HG03565 (cell line): ENCODE data around the gene CUEDC1.

Experiments used
- ATAC-seq: cut with Tn5 transposase; IDR thresholded peaks from one replicate; pipeline ENCODE4 v1.9.1; 2021; ENCODE audit warnings: mild to moderate bottlenecking, moderate library complexity; ENCODE audit not compliant: unreplicated experiment

CUEDC1 gene

DNA sequence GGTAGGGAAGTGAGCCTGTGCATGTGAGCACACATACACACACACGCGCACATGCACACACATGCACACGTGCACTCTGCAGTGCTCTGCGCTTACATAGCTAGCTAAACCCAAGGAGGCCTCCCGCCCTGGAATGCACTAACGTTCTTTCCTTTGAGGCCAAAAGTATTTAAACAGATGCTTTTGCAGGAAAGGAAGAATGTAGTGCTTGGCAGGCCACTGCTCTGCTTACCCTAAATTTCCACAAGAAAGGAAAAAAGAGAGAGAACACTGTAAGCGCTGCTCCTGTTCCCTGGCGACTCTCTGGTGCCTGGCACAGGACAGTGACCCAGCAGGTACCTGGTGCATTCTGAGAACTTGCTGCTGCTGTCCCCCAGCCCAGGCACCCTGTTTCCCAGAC lies 74.1 kb downstream of the CUEDC1 start:
- ATAC-seq = no peak

GRCh38 chr17:57880086-57880456 lies 75.1 kb downstream of the CUEDC1 start:
- ATAC-seq = no peak

- no peak for ATAC-seq
Observed at GRCh38 chr17:57879437-57880085, 75.7 kb downstream of the CUEDC1 start.

- no peak for ATAC-seq
Observed at GRCh38 chr17:57877803-57878377, 77.3 kb downstream of the CUEDC1 start.

DNA sequence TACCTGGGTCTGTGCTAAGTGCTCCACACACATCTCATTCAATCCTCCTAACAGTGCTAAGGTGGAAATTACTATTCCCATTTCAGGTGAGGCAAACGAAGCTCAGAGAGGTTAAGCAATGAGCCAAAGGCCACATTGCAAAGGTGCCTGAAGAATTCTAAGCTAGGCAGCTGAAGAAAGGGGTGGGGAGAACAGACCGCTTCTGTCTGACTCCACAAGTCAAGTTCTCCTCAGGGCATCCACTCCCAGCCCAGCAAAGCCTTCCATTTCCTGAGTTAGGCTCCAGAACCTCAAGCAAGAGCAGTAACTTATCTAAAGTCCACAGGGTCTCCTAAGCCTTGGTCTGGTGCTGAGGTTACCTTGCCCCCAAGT lies 78.4 kb downstream of the CUEDC1 start:
- ATAC-seq = no peak

DNA sequence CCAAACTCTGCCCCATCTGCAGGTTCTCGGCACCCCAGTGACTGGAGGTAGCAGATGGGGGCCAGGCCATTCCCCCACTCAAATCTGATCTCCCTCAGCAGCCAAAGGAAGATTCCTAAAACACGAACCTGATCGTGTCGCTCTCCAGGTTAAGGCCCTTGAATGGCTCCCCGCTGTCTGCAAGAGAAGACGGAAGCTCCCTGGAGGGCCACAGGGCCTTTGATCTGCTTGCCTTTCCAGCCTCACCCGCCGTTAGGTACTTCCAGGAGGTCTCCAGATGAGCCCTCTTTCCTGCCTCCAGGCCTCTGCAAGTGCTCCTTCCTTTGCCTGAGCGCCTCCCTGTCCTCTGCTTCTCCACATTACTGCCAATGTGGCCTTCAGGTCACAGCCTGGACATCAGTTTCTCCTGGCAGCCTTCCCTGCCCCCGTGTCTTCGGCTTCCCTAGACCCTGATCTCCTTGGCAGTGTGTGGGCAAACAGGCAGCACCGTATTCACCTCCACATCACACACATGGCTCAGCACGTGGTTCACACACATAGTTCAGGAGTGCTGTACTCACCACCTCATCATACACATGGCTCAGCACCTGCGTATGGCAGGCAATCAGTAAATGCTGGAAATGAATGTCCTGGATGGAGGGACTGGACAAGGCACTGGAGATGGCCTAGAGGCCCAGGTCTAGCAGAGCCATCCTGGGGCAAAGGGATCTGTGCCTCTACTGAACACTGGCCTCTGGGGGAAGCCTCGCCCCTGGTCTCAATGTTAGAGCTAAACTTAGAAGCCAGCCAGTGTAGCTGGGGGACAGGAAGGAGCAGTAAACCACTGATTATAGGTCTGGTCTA lies 79.0 kb downstream of the CUEDC1 start:
- ATAC-seq = no peak

DNA sequence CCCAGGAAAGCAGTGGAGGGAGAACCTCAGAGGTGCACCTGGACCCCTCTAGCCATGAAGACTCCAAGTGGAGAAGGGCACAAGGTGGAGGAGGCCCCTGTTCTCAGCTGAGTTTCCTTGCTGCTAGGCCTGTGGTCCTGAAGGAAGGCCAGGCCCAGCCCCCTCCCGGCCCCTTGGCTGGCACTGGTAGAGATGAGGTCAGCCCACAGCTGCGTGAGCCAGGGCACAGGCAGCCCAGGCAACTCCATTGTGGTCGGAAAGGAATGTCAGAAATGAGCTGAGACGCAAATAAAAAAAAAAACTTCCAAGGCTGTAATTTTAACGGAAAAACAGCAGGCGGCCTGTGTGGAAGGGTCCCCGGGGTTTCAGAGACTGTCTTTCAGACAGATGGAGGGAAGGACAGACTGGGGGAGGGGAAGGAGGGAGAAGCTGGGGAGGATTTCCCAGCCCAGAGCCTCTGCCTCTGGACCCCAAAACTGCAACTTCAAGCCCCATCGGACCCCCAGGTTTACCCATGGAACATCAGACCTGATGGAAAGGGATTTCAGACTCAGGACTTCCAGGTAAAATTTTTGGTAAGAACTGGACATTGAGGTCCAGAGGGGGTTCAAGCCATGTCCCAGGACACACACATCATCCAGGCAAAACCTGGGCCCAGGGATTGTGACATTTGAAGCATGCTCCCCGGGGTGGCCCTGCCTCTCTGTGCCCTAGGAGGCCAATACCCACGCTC lies 79.8 kb downstream of the CUEDC1 start:
- no peak for ATAC-seq

DNA sequence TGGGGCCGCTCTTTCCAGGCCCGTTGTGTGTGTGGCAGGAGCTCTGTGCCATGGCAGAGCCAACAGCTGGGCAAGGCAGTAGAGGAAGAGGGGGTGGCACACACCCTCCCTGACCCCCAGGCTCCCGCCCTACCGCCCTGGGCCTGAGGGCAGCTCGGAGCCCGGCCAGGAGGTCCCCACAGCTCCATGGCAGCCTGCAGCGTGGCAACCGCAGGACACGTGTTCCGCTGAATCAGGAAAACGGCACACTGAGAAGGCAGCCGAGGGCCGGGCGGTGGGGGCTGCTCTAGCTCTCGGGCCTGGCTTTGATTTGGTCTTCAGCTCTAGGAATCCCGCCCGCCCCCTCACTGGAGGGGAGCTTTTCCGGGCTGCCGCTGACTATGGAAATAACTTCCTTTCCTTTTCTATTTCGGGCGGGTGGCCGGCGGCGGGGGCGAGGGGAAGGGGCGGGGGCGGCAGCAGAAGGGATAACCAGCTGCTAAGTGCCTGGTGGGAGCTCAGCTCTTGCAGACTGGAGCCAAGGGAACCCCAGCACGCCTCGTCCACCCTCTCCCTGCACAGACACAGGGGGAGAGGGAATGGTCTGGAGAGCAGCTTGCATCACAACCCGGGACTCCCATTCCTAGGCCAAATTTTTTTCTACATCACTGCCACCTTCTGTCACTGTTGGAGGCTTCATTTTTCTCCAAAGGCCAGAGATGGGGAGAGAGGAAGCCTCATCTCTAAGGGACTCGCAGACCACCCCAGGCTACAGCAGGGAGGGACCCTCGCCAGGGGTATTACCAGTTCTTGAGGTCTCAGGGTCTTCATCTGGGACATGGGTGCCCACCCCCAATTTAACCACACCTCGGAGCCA lies 80.5 kb downstream of the CUEDC1 start:
- ATAC-seq = no peak

GRCh38 chr17:57874058-57874419 lies 81.2 kb downstream of the CUEDC1 start:
- ATAC-seq = no peak

GRCh38 chr17:57873261-57874057 lies 81.8 kb downstream of the CUEDC1 start:
- ATAC-seq = no peak

DNA sequence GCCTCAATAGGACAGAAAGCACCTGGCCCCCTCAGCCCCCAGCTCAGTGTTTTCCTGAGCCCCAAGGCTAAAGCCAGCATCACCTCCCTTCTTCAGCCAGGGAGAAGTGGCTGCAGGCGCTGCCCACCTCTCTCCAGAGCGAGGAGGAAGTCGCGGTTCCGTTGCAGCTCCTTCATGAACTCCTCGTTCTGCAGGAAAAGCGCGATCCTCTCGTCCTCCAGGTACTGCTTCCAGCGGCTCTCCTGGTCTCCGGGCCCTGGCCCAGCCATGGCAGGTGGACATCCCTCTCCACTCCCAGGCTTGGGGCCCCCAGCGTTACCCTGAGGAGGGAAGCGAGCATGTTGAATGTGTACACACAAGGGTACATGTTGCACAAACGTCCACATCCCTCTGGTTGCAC lies 82.7 kb downstream of the CUEDC1 start:
- no peak for ATAC-seq

GRCh38 chr17:57871863-57872262 lies 83.3 kb downstream of the CUEDC1 start:
- ATAC-seq = no peak

- no peak for ATAC-seq
Observed at GRCh38 chr17:57871155-57871554, 84.1 kb downstream of the CUEDC1 start.

DNA sequence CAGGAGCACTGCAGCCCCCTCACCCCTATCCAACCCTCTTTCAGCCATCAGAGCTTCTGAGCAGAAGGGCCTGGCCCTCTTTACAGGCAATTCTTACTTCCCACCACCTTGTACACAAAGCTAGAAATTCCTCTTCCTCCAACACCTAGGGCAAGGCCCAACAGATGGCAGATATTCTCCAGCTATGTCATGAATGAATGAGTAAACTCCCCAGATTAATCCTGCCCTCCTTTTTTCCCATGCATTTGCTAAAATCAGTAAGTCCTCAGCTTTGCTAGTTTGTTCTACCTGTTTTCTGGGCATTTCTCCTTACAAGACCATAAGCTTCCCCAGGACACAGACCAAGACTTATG lies 85.0 kb downstream of the CUEDC1 start:
- ATAC-seq = no peak

DNA sequence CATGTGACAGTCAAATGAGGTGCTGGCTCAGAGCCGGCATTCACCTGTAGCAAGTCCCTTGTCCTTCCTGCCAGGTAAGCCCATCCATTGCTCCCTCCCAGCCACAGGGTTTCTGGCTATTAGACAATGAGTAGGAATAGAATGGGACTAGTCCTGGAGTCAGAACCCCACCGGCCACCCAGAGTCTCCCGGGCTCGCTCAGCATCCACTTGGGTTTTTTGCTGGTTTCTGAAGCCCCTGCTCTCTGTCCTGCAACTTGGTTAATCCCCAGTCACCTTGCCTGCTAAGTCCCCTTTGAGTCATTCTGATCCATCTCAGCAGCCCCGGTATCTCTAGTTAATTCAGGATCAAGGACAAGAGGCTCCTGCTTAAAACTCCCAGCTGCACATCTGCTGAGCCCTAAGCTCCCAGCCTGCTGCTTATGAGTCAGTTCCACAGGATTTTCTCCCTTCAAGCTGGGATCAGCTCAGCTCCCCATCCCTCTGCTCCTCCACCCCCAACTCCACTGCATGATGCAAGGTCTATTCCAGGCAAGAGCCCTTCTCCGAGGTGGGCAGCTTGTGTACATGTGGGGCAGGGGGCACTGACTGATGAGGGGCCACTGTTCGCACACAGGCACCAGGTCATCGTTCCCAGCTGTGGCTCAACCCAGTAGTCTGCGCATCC lies 85.5 kb downstream of the CUEDC1 start:
- no peak for ATAC-seq

DNA sequence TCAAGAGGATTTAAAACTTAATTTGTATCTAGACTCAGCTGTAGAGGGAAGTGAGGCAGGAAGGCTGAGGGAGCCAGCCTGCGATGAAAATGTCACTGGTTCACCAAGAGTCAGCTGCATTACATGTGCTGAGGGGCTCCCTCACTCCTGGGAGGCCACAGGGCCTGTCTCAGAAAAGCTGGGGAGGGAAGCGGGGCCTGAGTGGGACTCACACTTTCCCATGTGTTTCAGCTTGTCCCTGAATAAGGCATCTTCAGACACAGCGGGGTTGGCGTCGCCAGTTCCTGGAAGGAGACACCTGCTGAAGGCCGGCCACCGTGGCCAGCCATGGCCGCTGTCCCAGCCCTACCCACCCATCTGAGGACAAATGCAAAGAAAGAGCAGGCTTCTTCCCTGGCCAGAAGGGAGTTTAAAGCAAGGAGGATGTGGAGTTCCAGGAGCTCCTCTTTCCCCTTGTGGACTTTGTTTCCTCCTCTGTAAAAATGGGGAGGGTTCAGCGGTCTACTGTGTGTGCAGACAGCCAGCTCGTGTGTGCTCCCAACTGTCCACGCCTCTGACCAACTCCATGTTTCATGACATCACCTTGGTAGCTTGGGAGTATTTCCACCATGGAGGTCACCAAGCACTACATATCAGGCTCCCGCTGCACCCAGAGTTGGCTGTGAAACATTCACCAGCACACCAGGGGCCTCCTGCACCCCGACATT lies 86.1 kb downstream of the CUEDC1 start:
- ATAC-seq = no peak

DNA sequence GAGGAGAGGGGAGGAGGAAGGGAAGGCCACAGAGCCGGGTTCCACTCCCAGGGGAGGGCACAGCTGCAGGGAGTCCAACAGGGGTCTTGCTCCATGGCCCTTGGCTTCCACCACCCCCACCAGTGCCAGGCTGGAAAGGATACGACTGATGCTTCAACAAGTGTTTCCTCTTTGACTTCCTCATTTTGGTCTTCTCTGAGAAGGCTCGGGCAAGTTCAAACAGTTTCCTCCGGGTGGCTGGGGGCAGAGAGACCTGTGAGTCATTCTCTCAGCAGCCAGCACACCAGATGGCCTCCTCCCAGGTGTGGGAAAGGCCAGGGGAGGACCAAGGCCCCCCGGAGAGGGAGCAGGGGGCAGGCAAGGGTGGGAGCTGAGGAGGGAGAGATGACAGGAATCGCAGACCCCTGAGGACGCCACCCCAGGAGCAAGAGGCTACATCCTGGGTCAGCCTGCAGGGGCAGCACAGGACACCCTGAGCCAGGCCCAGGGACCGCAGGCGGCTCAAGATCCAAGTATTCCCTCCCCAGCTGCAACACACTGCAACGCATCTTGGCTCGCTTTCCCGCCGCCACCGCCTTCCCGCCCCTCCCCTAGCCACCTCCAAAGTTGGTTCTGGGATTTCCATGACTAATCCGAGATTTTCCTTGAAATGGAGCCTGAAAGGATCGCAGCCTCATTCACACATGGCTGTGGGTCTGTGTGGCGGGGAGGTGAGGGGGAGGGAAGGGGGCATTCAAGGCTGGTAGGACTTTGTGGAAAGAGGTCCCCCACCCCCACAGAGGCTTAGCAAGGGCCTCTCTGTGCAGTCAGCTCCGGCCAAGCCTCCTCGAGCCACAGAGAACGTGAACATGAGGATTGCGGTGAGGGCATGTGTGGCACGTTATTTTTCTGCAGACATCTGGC lies 87.0 kb downstream of the CUEDC1 start:
- peak; percentile 85 for ATAC-seq

DNA sequence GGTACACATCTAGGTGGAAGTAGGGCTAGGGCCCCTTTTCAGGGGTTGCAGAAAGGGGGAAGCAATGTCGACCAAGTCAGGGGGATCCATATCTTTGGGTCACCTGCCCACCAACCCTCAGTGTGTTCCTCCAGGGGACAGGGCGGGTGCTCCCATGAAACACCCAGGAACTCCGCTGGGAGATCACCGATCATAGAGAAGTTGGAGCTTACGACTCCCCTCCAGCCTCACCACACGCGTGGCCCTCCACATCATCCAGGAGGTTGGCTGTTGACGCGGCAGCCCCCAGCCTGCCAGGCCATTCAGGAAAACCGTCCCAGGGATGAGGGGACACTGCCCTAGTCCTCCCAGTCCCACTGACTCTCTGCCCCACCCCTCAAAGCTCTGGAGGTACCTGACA lies 88.1 kb downstream of the CUEDC1 start:
- no peak for ATAC-seq
